Upper lobe of right lung (tissue), 1 donor: ENCODE measurements around the gene E2F4. TPM values are rescaled to one million over a fixed set of nuclear protein-coding genes. Genes with fewer than 3 reads are reported as not detected.

Source experiments
- ATAC-seq: fragments of 200-7000 bp; cut with Tn5 transposase; one replicate; pipeline ENCODE4 v1.9.1; 2020; ENCODE audit warnings: mild to moderate bottlenecking, moderate library complexity
- DNase-seq: peaks from one replicate; pipeline ENCODE4 v3.0.0-alpha.2; 2020
- H3K27ac ChIP-seq: fragments of 200-600 bp; one replicate; pipeline ENCODE4 v1.8.0; 2022
- H3K27me3 ChIP-seq: fragments of 200-600 bp; one replicate; pipeline ENCODE4 v1.8.0; 2022; ENCODE audit warnings: mild to moderate bottlenecking
- H3K36me3 ChIP-seq: fragments of 200-600 bp; one replicate; pipeline ENCODE4 v1.8.0; 2022
- H3K4me1 ChIP-seq: fragments of 200-600 bp; one replicate; pipeline ENCODE4 v1.8.0; 2022
- H3K4me3 ChIP-seq: fragments of 200-600 bp; one replicate; pipeline ENCODE4 v1.8.0; 2022; ENCODE audit warnings: mild to moderate bottlenecking
- H3K9me3 ChIP-seq: fragments of 200-600 bp; one replicate; pipeline ENCODE4 v1.8.0; 2022
- intact Hi-C: fragments of 100-400 bp; cut with DNase I; formaldehyde crosslinking; loops from one replicate; pipeline ENCODE4 v1.11.0; 2022
- total RNA-seq: library from RNA; stranded (reverse); fragmentation: NEBNext Ultra II Directional; extraction: Animal tissue kit (Norgen Biotek cat#: 25700); gene quantifications from one replicate; pipeline ENCODE4 v1.2.1, GENCODE V29; 2021
- TF ChIP-seq, protein P1 (sequence below): fragments of 200-600 bp; IDR thresholded peaks from one replicate; pipeline ENCODE4 v1.8.0; 2022; ENCODE audit warnings: antibody characterized with exemption
- donor health status: DM: no; HTN: yes; CAD: no; lungs with severe emphysema.

The E2F4 gene
- total RNA-seq, 1 donor from 2014 or later: 68.2 TPM

DNA sequence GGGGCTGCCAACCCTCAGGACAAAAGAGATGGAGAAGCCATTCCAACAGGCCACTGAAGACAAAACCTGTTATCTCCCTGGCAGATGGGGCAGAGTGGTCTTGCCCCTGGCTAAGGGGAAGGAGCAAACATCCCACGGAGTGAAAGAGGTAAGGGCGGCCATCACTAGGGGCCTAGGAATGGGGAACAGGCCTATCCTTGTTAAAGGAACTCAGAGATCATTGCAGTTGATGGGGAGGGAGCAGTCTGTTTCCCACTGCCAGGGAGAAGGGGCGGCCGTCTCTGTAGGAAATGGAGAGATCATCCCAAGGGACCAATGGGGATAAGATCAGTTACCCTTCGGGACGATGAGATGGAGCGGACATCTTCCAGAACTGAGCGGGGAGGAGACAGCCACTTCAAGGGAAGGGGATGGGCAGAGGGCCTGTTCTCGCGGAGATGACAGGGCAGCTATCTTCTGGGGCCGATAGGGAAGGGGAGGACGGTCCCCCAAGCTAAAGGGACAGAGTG lies 34.4 kb downstream of the E2F4 start:
- Histone ChIP-seq H3K9me3 (no peaks in the 10 kb centered on the region), H3K27me3 (no peaks in the 10 kb centered on the region), H3K4me1 (peaks cover 13% of the 10 kb centered on the region), H3K4me3 (peak overlapping the region; percentile 77), H3K36me3 (peaks cover 33% of the 10 kb centered on the region), H3K27ac (peak overlapping the region; percentile 76)
- no peak for DNase-seq
- no peak for ATAC-seq
- intact Hi-C loops: no loop called here
- TF ChIP-seq, protein P1, sequence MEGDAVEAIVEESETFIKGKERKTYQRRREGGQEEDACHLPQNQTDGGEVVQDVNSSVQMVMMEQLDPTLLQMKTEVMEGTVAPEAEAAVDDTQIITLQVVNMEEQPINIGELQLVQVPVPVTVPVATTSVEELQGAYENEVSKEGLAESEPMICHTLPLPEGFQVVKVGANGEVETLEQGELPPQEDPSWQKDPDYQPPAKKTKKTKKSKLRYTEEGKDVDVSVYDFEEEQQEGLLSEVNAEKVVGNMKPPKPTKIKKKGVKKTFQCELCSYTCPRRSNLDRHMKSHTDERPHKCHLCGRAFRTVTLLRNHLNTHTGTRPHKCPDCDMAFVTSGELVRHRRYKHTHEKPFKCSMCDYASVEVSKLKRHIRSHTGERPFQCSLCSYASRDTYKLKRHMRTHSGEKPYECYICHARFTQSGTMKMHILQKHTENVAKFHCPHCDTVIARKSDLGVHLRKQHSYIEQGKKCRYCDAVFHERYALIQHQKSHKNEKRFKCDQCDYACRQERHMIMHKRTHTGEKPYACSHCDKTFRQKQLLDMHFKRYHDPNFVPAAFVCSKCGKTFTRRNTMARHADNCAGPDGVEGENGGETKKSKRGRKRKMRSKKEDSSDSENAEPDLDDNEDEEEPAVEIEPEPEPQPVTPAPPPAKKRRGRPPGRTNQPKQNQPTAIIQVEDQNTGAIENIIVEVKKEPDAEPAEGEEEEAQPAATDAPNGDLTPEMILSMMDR: no peak

DNA sequence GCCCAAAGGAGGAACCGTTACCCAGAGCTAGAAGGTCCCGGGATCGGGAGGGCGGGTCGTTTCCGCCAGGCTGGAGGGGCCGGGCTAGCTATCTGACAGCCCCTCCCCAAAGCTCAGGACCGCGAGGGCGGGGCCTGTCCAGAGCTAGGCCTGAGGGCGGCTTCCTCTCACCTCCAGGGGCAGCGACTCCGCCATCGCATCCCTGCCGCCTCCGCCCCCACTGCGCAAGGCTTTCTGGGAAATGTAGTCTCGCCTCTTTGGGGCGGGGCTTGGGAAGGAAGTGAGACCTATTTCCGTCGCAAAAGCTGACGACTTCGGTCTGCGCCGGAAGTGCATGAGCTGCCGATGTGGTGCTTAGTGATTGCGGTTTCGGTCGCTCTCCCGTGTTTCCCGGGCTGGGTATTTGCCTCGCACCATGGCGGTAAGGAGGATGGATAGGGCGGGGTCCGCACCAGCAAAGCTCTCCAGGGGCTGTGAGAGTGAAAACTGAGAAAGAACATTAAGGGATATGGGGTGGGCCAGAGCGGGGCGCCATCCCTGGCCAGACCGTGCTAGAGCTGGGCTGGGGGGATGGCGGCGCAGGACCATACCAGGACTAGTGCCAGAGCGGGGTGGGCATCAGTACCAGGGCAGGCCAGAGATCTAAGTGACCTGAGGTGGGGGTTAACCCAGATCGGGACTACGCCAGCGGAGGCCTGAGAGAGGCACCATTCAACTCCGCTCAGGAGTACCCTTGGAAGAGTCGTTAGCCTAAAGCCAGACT lies 35.0 kb downstream of the E2F4 start, which contains the start of gene TMEM208:
TMEM208 (plus strand) TSS at position 327 of the 763 bp plus-strand sequence; CDS start at position 416, 89 bp downstream.
- DNase-seq (peak; percentile 97), ATAC-seq (peak; percentile 97)
- peak within 1 kb of the TSS; percentile 76 for H3K27ac ChIP-seq
- peak within 1 kb of the TSS; percentile 77 for H3K4me3 ChIP-seq
- no peaks in the 10 kb centered on the region for H3K27me3 ChIP-seq
- H3K4me1 ChIP-seq: peaks cover 13% of the 10 kb centered on the region
- H3K9me3 ChIP-seq: no peaks in the 10 kb centered on the region
- TF ChIP-seq, protein P1: peak; percentile 19
- intact Hi-C loops: no loop called here
- peaks cover 40% of the 10 kb centered on the region for H3K36me3 ChIP-seq

DNA sequence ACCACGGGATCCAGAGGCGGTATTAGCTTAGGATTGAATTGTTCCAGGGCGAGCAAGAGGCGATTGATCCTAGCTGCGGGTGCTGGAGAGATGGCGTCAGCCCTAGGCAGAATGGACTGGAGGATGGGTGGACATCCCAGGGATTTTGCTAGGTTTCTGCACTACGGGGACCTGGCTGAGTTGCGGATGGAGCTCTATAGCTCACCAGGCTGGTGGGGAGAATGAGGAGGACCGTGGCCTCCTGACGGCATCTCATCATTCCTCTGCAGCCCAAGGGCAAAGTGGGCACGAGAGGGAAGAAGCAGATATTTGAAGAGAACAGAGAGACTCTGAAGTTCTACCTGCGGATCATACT lies 35.6 kb downstream of the E2F4 start:
- Histone ChIP-seq H3K4me3 (peak overlapping the region; percentile 77), H3K4me1 (peaks cover 13% of the 10 kb centered on the region), H3K27me3 (no peaks in the 10 kb centered on the region), H3K36me3 (peaks cover 45% of the 10 kb centered on the region), H3K9me3 (no peaks in the 10 kb centered on the region), H3K27ac (peak overlapping the region; percentile 76)
- DNase-seq (no peak), ATAC-seq (no peak)
- intact Hi-C loops: no loop called here
- TF ChIP-seq, protein P1: no peak

DNA sequence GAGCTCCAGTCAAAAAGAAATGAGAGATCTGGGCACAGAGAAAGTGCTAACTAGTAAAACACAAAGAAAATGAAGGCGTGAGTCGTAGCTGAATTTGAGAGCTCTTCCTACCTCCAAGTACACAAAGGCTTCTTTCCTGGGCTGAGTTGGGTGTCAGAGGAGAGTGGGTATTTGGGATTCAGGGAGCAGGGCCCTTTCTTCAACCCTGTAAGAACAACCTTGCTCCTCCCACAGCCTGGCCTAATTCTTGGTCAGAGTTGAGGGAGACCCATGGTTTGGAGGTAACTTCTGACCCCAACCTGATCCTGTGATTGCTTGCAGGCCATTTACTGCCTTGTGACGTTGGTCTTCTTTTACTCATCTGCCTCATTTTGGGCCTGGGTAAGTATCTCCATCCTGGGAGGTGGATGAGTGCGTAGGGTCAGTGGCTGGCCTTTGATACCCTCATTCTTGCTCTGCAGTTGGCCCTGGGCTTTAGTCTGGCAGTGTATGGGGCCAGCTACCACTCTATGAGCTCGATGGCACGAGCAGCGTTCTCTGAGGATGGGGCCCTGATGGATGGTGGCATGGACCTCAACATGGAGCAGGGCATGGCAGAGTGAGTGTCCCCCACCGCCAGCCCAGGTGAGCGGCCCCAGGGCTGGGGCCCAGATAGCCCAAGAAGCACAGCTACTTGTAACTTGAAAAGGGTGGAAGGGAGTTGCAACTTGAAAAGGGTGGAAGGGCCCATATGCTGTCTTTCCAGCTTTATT lies 36.3 kb downstream of the E2F4 start:
- Histone ChIP-seq H3K4me1 (peaks cover 13% of the 10 kb centered on the region), H3K4me3 (peak overlapping the region; percentile 77), H3K9me3 (no peaks in the 10 kb centered on the region), H3K36me3 (peaks cover 51% of the 10 kb centered on the region), H3K27ac (no peak overlapping the region), H3K27me3 (no peaks in the 10 kb centered on the region)
- intact Hi-C loops: no loop called here
- DNase-seq (no peak), ATAC-seq (no peak)
- TF ChIP-seq, protein P1: no peak

DNA sequence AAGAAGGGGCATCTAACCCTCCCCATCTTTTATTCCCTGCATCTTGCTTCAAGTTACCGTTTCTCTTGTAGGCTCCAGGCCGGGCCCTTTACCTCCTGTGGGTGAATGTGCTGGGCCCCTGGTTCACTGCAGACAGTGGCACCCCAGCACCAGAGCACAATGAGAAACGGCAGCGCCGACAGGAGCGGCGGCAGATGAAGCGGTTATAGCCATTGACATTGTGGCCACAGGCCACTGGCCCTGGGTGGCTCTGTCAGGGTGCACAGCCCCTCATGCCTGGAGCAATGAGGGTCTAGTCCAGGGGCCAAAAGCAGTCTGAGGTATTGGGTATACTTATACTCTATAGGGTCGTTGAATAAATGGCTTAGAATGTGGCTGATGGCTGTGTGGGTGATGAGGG lies 37.0 kb downstream of the E2F4 start:
- DNase-seq: no peak
- Histone ChIP-seq H3K4me1 (peaks cover 13% of the 10 kb centered on the region), H3K4me3 (no peak overlapping the region), H3K27ac (no peak overlapping the region), H3K9me3 (no peaks in the 10 kb centered on the region), H3K27me3 (no peaks in the 10 kb centered on the region), H3K36me3 (peaks cover 58% of the 10 kb centered on the region)
- intact Hi-C loops: no loop called here
- TF ChIP-seq, protein P1: no peak
- ATAC-seq: no peak
